Right atrium auricular region (tissue), 2 donors: ENCODE measurements around the gene SUMF2. TPM values are rescaled to one million over a fixed set of nuclear protein-coding genes. Genes with fewer than 3 reads are reported as not detected.
"Not testable (repeated sequence)": the region's sequence is repeated elsewhere in the genome, so short reads cannot be mapped to it uniquely, and the experiment has no call there.

Experiments
- DNase-seq: peaks from one replicate; pipeline ENCODE4 v3.0.0-alpha.2; 2019; ENCODE audit warnings: low spot score
- H3K27ac ChIP-seq, 2 donors: fragments of 200-600 bp; sonication (generic); 1 replicate in 1 of 2; 2 replicates in 1 of 2; pipeline ENCODE4 v1.5.1; 2016 to 2019
- H3K27me3 ChIP-seq, 2 donors: fragments of 200-600 bp; sonication (generic); one replicate each; pipeline versions ENCODE4 v1.5.1 to v1.6.0; 2017 to 2019
- H3K36me3 ChIP-seq: fragments of 200-600 bp; sonication (generic); one replicate; pipeline ENCODE4 v1.5.1; 2016
- H3K4me1 ChIP-seq, 2 donors: fragments of 200-600 bp; sonication (generic); one replicate each; pipeline versions ENCODE4 v1.5.1 to v1.6.0; 2017 to 2019
- H3K4me3 ChIP-seq, 2 donors: fragments of 200-600 bp; sonication (generic); 1 replicate in 1 of 2; 2 replicates in 1 of 2; pipeline ENCODE4 v1.5.1; 2017 to 2019; ENCODE audit warnings: mild to moderate bottlenecking in 1 of 2, moderate library complexity in 1 of 2
- H3K9me3 ChIP-seq, 2 donors: fragments of 200-600 bp; sonication (generic); one replicate each; pipeline ENCODE4 v1.5.1; 2019
- CTCF ChIP-seq, 2 donors: fragments of 200-600 bp; sonication (generic); IDR thresholded peaks; one replicate each; pipeline ENCODE4 v1.5.1; 2019; ENCODE audit warnings: antibody characterized with exemption in 2 of 2
- total RNA-seq, 2 donors: library from RNA; depleted of rRNA; stranded (reverse); fragments of >200 nt; gene quantifications; one replicate each; pipeline ENCODE4 v1.1.0, GENCODE V29; 2016

The SUMF2 gene
- total RNA-seq, 2 donors from 2014 or later = 31.7 to 54.9 TPM

- TF ChIP-seq CTCF (IDR thresholded peaks at IDR 0.05) = peak; percentile 78 to 82
- Histone ChIP-seq H3K36me3 (peaks cover 31% of the 10 kb centered on the region), H3K27ac (peak overlapping the region; percentile 75 to 83), H3K27me3 (no peaks in the 10 kb centered on the region), H3K4me3 (no peak overlapping the region), H3K9me3 (no peaks in the 10 kb centered on the region), H3K4me1 (peaks cover 0 to 38% of the 10 kb centered on the region in 2 donors)
- DNase-seq = peak; percentile 84
Measured at GRCh38 chr7:56079450-56080185, 15.5 kb downstream of the SUMF2 start.

- H3K9me3 ChIP-seq, H3K27me3 ChIP-seq, H3K4me3 ChIP-seq, DNase-seq: not testable (repeated sequence)
- H3K27ac ChIP-seq = peak overlapping the region; percentile 75 to 83
- peaks cover 43% of the 10 kb centered on the region for H3K36me3 ChIP-seq
- peaks cover 0 to 36% of the 10 kb centered on the region in 2 donors for H3K4me1 ChIP-seq
Measured at GRCh38 chr7:56080726-56081435, 16.8 kb downstream of the SUMF2 start.

DNA sequence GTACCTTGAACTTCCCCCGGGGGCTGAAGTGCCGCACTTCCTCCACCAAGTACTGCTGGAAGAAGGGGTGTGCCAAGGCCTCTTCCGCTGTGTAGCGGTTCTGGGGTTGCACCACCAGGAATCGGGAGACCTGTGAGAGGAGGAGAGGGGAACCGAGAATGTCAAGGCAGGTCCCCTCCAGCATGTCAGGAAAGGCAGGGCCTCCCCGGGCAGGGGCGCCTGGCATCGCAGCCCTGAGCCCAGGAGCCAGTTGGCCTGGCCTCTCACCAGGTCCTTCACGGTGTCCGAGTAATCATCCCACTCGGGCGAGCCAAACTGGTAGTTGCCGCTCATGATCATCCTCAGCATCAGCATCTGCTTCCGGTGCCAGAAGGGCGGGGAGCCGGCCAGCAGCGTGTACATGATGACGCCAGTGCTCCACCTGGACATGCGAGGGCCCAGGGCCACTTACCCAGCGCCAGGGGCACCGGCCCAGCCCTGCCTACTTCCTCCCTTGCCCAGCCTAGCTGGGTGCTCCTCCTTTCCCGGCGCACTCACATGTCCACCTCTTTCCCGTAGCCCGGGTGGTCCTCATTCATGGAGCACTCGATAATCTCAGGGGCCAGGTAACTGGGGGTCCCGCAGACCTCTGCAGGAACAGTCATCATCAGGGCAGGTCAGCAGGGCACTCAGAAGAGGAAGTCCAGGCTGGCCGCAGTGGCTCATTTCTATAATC, 17.7 kb downstream of the SUMF2 start:
- no peaks in the 10 kb centered on the region for H3K27me3 ChIP-seq
- H3K4me3 ChIP-seq = no peak overlapping the region
- no peak for DNase-seq
- no peaks in the 10 kb centered on the region for H3K9me3 ChIP-seq
- no peak overlapping the region for H3K27ac ChIP-seq
- no peak for TF ChIP-seq CTCF (IDR thresholded peaks at IDR 0.05)
- peaks cover 0 to 36% of the 10 kb centered on the region in 2 donors for H3K4me1 ChIP-seq
- peaks cover 52% of the 10 kb centered on the region for H3K36me3 ChIP-seq

DNA sequence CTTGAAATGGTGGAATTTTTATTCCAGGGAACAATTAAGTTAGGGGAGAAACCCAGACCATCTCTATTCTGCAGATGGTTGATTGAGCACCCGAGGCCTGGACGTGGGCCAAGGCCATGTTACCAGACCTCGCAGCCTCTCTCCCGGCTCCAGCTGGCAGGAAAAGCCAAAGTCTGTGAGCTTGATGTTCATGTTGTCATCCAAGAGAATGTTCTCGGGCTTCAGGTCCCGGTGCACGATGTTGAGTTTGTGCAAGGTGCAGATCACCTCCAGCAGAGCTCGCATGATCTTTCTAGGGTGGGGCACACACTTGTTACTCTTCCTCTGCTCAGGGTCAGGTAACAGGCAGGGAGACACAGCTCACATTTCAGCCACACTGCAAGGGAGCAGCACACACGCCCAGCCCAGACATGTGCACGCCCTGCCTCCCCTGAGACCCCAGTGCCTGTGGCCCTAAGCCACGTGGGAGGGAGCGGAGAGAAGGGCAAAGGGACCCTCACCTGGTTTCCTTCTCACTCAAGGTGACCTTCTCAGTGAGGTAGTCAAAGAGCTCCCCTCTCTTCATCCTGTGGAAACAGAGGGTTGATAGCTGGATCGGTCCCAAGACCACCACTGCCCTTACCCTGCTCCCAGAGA, 19.2 kb downstream of the SUMF2 start:
- peaks cover 58% of the 10 kb centered on the region for H3K36me3 ChIP-seq
- H3K4me3 ChIP-seq = no peak overlapping the region
- no peaks in the 10 kb centered on the region for H3K9me3 ChIP-seq
- peaks cover 0 to 33% of the 10 kb centered on the region in 2 donors for H3K4me1 ChIP-seq
- TF ChIP-seq CTCF (IDR thresholded peaks at IDR 0.05) = no peak
- peak overlapping the region; percentile 2 to 23 for H3K27ac ChIP-seq
- no peaks in the 10 kb centered on the region for H3K27me3 ChIP-seq
- DNase-seq = no peak

- Histone ChIP-seq H3K9me3 (no peaks in the 10 kb centered on the region), H3K27ac (no peak overlapping the region), H3K27me3 (no peaks in the 10 kb centered on the region), H3K4me3 (no peak overlapping the region), H3K36me3 (peaks cover 41% of the 10 kb centered on the region), H3K4me1 (peaks cover 0 to 22% of the 10 kb centered on the region in 2 donors)
- DNase-seq = no peak
- TF ChIP-seq CTCF (IDR thresholded peaks at IDR 0.05) = no peak
Measured at GRCh38 chr7:56086761-56087160, 22.7 kb downstream of the SUMF2 start.
